Lung (tissue), 12 donors: ENCODE results near the gene PRKAR1B. TPM values are rescaled to one million over a fixed set of nuclear protein-coding genes. Genes with fewer than 3 reads are reported as not detected.

Source experiments
- ATAC-seq: fragments of 200-7000 bp; cut with Tn5 transposase; one replicate; pipeline ENCODE4 v1.9.1; 2020; ENCODE audit warnings: moderate number of reproducible peaks; ENCODE audit not compliant: insufficient read depth, low FRiP score
- DNase-seq, 3 donors: peaks; one replicate each; pipeline ENCODE4 v3.0.0-alpha.2; 2013 to 2017
- H3K27ac ChIP-seq, 2 donors: one replicate each; pipeline ENCODE4 v1.5.1; 2013; ENCODE audit warnings: mild to moderate bottlenecking in 2 of 2, moderate library complexity in 2 of 2, control low read depth in 1 of 2, inconsistent platforms in 1 of 2, low read depth in 1 of 2, low read length in 1 of 2
- H3K27me3 ChIP-seq, 3 donors: one replicate each; pipeline ENCODE4 v1.5.1; 2013; ENCODE audit warnings: low read length in 2 of 3; ENCODE audit not compliant: control insufficient read depth in 3 of 3, insufficient read depth in 3 of 3
- H3K36me3 ChIP-seq, 4 donors: one replicate each; pipeline ENCODE4 v1.5.1; 2013; ENCODE audit warnings: low read length in 4 of 4, mild to moderate bottlenecking in 1 of 4, moderate library complexity in 1 of 4; ENCODE audit not compliant: control insufficient read depth in 4 of 4, insufficient read depth in 4 of 4
- H3K4me1 ChIP-seq, 5 donors: one replicate each; pipeline ENCODE4 v1.5.1; 2013; ENCODE audit warnings: low read length in 5 of 5, mild to moderate bottlenecking in 2 of 5, moderate library complexity in 1 of 5; ENCODE audit not compliant: control insufficient read depth in 5 of 5, insufficient read depth in 5 of 5
- H3K4me3 ChIP-seq: one replicate; pipeline ENCODE4 v1.5.1; 2013; ENCODE audit warnings: mild to moderate bottlenecking, control low read depth, moderate library complexity
- H3K9ac ChIP-seq, 2 donors: one replicate each; pipeline ENCODE4 v1.5.1; 2013; ENCODE audit warnings: low read length in 2 of 2, control low read depth in 1 of 2; ENCODE audit not compliant: insufficient read depth in 1 of 2
- H3K9me3 ChIP-seq, 4 donors: one replicate each; pipeline ENCODE4 v1.5.1; 2013; ENCODE audit warnings: low read length in 3 of 4, mild to moderate bottlenecking in 1 of 4, moderate library complexity in 1 of 4; ENCODE audit not compliant: control insufficient read depth in 4 of 4, insufficient read depth in 3 of 4
- CTCF ChIP-seq: IDR thresholded peaks from 2 replicates; pipeline ENCODE4 v1.5.1; 2012; ENCODE audit warnings: mild to moderate bottlenecking; ENCODE audit errors: control extremely low read depth, extremely low read depth
- WGBS, 2 donors: extraction: QIAGEN DNeasy Blood & Tissue Kit; methylation state at CpG; one replicate each; pipeline ENCODE4 v1.1.7; 2013; 5-methylcytosine and 5-hydroxymethylcytosine counted together
- polyA plus RNA-seq, 2 donors: library from polyadenylated mRNA; stranded (reverse); fragments of 200-250 nt; gene quantifications; one replicate each; pipeline ENCODE4 v1.2.1, GENCODE V29; 2013
- total RNA-seq, 2 donors: library from RNA; depleted of rRNA in 1 of 2; stranded (reverse); fragments of >200 nt in 1 of 2; gene quantifications; one replicate each; pipeline ENCODE4 v1.2.1, GENCODE V29; 2014 to 2021
- donor health status: control.
- donor health status: control.
- donor health status: Bipolar disorder and iron deficiency.
- donor health status: healthy.
- donor health status: DM: yes; HTN: yes; CAD: no.

The PRKAR1B gene
- total and polyA plus RNA-seq, 4 donors, result 11.3 to 32.0 (median 16.3) TPM

DNA sequence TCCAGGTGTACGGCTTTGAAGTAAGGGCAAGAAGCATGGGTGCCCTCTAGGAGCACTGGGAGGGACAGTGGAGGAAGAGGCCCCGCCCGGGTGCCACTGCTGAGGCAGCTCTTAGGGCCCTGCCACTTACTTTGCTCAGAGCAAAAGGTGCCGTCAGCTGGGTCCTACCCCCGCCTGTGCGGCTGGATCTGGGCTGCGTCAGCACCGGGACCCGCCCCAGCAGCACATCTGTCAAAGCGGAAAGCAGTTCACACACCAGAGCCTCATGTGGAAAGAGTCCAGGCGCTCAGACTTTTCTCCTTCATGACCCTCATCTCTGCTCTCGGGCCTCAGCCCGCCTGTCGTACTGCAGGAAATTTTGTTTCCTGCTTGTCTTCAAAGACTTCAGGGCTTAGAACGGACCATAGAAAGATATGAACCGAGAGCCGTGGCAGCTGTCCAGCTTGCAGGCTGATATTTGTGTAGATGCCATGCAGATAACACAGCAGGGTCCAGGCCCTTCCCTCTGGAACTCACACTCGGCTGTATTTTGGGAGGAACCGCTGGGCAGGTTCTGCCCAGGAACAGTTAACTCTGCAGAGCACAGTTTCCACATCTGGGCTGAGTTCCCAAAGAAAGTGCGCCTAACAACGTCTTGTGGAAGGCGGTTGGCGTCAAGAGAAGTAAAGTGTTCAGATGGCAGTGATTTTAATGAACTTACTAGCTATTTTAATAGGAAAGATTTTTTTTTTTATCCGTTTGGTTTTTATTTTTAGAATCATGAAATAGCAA is 44.3 kb upstream of the PRKAR1B start:
- WGBS, 2 donors, result 40 to 50% methylated on average over 24 of the region's 24 CpGs
- Histone ChIP-seq H3K9ac (peak overlapping the region in 1 of 2 donors; percentile 53), H3K4me3 (no peak overlapping the region)

DNA sequence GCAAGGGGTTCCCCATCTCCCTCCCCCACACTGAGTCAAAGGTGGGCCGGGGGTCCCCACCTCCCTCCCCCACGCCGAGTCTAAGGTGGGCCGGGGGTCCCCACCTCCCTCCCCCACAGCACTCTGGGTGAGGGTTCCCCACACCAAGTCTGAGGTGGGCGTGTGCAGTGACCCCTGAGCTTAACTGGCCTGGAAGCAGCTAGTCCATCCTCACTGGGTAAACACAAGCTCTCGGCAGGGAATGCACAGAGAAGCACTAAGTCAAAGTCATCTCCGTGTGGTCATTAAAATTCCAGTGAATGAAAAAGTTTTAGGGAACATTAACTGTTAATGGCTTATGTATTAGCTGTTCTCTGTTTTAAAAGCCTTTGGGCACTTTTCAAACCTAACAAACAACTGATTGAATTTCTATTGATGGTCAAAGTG is 43.7 kb upstream of the PRKAR1B start:
- Histone ChIP-seq H3K27me3 (no peaks in the 10 kb centered on the region), H3K9ac (peak overlapping the region in 1 of 2 donors; percentile 30), H3K27ac (peak overlapping the region in 1 of 2 donors; percentile 10), H3K36me3 (peaks cover 2 to 29% (median 14%) of the 10 kb centered on the region in 4 donors), H3K9me3 (no peaks in the 10 kb centered on the region), H3K4me3 (no peak overlapping the region), H3K4me1 (peaks cover 6 to 23% (median 15%) of the 10 kb centered on the region in 5 donors)
- no peak for ATAC-seq
- no peak for TF ChIP-seq CTCF
- peak; percentile 45 to 52 (median 51) for DNase-seq
- 59 to 71% methylated on average over 7 of the region's 7 CpGs for WGBS, 2 donors

More for the DNA sequence above, 44.3 kb upstream of the PRKAR1B start:
- TF ChIP-seq CTCF, result no peak
- peak; percentile 70 to 88 (median 78) for DNase-seq
- Histone ChIP-seq H3K9me3 (no peaks in the 10 kb centered on the region), H3K27ac (peak overlapping the region; percentile 10 to 41), H3K4me1 (peaks cover 6 to 23% (median 15%) of the 10 kb centered on the region in 5 donors), H3K27me3 (no peaks in the 10 kb centered on the region), H3K36me3 (peaks cover 2 to 29% (median 11%) of the 10 kb centered on the region in 4 donors)
- ATAC-seq, result peak; percentile 12

DNA sequence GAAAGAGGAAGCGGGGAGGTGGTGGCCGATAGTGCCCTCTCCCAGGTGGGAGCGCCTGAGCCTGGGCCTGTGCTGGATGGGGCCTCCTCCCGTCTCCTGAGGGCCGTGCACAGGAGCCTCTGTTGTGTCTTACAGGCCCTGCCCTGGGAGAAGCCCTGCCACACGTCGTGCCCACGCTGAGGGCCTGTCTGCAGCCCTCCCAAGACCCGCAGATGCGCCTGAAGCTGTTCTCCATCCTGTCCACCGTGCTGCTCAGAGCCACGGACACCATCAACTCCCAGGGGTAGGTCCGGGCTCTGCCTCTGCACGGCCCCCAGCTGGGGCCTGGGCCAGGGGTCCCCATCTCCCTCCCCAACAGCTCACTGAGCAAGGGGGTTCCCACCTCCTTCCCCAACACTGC is 43.3 kb upstream of the PRKAR1B start:
- no peaks in the 10 kb centered on the region for H3K27me3 ChIP-seq
- ATAC-seq (no peak), DNase-seq (no peak)
- no peaks in the 10 kb centered on the region for H3K9me3 ChIP-seq
- H3K27ac ChIP-seq, result peak overlapping the region in 1 of 2 donors; percentile 49
- peaks cover 6 to 23% (median 15%) of the 10 kb centered on the region in 5 donors for H3K4me1 ChIP-seq
- no peak for TF ChIP-seq CTCF
- 92 to 95% methylated on average over 14 of the region's 14 CpGs for WGBS, 2 donors
- H3K4me3 ChIP-seq, result no peak overlapping the region
- peaks cover 6 to 29% (median 14%) of the 10 kb centered on the region in 4 donors for H3K36me3 ChIP-seq
- no peak overlapping the region for H3K9ac ChIP-seq
